ENCODE results near the gene R3HDM2. TPM values are rescaled to one million over a fixed set of nuclear protein-coding genes. Genes with fewer than 3 reads are reported as not detected.

Gene R3HDM2
- polyA plus RNA-seq, 1 donor from 2014 or later: 11.1 TPM

GRCh38 chr12:57235017-57235727, 195.7 kb downstream of the R3HDM2 start:
- H3K4me2 ChIP-seq (ENCODE audit: low read length): no peak overlapping the region
- H3K9me2 ChIP-seq (ENCODE audit: insufficient read depth, low read length): no peaks in the 10 kb centered on the region
- no peaks in the 10 kb centered on the region for H3K9me3 ChIP-seq (ENCODE audit: low read length)
- no peaks in the 10 kb centered on the region for H3K36me3 ChIP-seq (ENCODE audit: insufficient read depth, low read length)
- TF ChIP-seq, protein P1, sequence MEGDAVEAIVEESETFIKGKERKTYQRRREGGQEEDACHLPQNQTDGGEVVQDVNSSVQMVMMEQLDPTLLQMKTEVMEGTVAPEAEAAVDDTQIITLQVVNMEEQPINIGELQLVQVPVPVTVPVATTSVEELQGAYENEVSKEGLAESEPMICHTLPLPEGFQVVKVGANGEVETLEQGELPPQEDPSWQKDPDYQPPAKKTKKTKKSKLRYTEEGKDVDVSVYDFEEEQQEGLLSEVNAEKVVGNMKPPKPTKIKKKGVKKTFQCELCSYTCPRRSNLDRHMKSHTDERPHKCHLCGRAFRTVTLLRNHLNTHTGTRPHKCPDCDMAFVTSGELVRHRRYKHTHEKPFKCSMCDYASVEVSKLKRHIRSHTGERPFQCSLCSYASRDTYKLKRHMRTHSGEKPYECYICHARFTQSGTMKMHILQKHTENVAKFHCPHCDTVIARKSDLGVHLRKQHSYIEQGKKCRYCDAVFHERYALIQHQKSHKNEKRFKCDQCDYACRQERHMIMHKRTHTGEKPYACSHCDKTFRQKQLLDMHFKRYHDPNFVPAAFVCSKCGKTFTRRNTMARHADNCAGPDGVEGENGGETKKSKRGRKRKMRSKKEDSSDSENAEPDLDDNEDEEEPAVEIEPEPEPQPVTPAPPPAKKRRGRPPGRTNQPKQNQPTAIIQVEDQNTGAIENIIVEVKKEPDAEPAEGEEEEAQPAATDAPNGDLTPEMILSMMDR (IDR thresholded peaks at IDR 0.05; ENCODE audit: poor library complexity, severe bottlenecking): no peak
- TF ChIP-seq SMC3 (conservative IDR thresholded peaks at IDR 0.05; ENCODE audit: poor library complexity): no peak
- TF ChIP-seq TAF1 (IDR thresholded peaks at IDR 0.05; ENCODE audit: low read depth): no peak
- TF ChIP-seq, protein P2, sequence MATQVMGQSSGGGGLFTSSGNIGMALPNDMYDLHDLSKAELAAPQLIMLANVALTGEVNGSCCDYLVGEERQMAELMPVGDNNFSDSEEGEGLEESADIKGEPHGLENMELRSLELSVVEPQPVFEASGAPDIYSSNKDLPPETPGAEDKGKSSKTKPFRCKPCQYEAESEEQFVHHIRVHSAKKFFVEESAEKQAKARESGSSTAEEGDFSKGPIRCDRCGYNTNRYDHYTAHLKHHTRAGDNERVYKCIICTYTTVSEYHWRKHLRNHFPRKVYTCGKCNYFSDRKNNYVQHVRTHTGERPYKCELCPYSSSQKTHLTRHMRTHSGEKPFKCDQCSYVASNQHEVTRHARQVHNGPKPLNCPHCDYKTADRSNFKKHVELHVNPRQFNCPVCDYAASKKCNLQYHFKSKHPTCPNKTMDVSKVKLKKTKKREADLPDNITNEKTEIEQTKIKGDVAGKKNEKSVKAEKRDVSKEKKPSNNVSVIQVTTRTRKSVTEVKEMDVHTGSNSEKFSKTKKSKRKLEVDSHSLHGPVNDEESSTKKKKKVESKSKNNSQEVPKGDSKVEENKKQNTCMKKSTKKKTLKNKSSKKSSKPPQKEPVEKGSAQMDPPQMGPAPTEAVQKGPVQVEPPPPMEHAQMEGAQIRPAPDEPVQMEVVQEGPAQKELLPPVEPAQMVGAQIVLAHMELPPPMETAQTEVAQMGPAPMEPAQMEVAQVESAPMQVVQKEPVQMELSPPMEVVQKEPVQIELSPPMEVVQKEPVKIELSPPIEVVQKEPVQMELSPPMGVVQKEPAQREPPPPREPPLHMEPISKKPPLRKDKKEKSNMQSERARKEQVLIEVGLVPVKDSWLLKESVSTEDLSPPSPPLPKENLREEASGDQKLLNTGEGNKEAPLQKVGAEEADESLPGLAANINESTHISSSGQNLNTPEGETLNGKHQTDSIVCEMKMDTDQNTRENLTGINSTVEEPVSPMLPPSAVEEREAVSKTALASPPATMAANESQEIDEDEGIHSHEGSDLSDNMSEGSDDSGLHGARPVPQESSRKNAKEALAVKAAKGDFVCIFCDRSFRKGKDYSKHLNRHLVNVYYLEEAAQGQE (IDR thresholded peaks at IDR 0.05; ENCODE audit: borderline replicate concordance): no peak
- no peak for TF ChIP-seq MXI1 (conservative IDR thresholded peaks at IDR 0.05; ENCODE audit: poor library complexity, severe bottlenecking)
- no peak for TF ChIP-seq RAD21 (conservative IDR thresholded peaks at IDR 0.05)
- TF ChIP-seq POLR2AphosphoS5 (IDR thresholded peaks at IDR 0.05): no peak
- TF ChIP-seq EP300 (conservative IDR thresholded peaks at IDR 0.05; ENCODE audit: poor library complexity, severe bottlenecking): no peak
- no peak for TF ChIP-seq EZH2 (IDR thresholded peaks at IDR 0.05; ENCODE audit: borderline replicate concordance, insufficient read depth, low read length, poor library complexity, severe bottlenecking)
- H4K20me1 ChIP-seq (ENCODE audit: insufficient read depth): no peaks in the 10 kb centered on the region
- peaks cover 39% of the 10 kb centered on the region for H3K27me3 ChIP-seq (ENCODE audit: insufficient read depth, low read depth, low read length)
- H3K27ac ChIP-seq (ENCODE audit: low read length): no peak overlapping the region
- no peaks in the 10 kb centered on the region for H3F3A ChIP-seq (ENCODE audit: insufficient read depth, low read length, poor library complexity, severe bottlenecking)
- no peak overlapping the region for H2AFZ ChIP-seq (ENCODE audit: low read depth, low read length)
- no peak overlapping the region for H3K9ac ChIP-seq (ENCODE audit: low read length)
- no peak overlapping the region for H3K4me3 ChIP-seq (ENCODE audit: low read length)
- H3K79me2 ChIP-seq (replicated peaks; ENCODE audit: insufficient read depth, low read length): no peaks in the 10 kb centered on the region

DNA sequence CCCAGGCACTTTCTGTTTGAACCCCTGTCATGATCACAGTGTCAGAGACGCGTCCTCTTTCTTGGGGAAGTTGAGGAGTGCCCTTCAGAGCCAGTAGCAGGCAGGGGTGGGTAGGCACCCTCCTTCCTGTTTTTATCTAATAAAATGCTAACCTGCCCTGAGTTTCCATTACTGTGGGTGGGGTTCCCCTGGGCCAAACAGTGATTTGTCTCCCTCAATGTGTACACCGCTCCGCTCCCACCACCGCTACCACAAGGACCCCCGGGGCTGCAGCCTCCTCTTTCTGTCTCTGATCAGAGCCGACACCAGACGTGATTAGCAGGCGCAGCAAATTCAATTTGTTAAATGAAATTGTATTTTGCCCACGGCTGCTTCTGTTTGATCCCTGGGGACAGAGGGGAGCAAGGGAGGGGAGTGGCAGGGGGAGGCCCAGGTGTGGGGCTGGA, 196.2 kb downstream of the R3HDM2 start:
- TF ChIP-seq RAD21 (conservative IDR thresholded peaks at IDR 0.05) (no peak), TAF1 (IDR thresholded peaks at IDR 0.05; ENCODE audit: low read depth) (no peak), SMC3 (conservative IDR thresholded peaks at IDR 0.05; ENCODE audit: poor library complexity) (no peak), MXI1 (conservative IDR thresholded peaks at IDR 0.05; ENCODE audit: poor library complexity, severe bottlenecking) (no peak), POLR2AphosphoS5 (IDR thresholded peaks at IDR 0.05) (no peak), EZH2 (IDR thresholded peaks at IDR 0.05; ENCODE audit: borderline replicate concordance, insufficient read depth, low read length, poor library complexity, severe bottlenecking) (no peak), EP300 (conservative IDR thresholded peaks at IDR 0.05; ENCODE audit: poor library complexity, severe bottlenecking) (no peak)
- TF ChIP-seq, protein P2 (IDR thresholded peaks at IDR 0.05; ENCODE audit: borderline replicate concordance): no peak
- TF ChIP-seq, protein P1 (IDR thresholded peaks at IDR 0.05; ENCODE audit: poor library complexity, severe bottlenecking): no peak
- Histone ChIP-seq H4K20me1 (ENCODE audit: insufficient read depth) (no peaks in the 10 kb centered on the region), H3K79me2 (replicated peaks; ENCODE audit: insufficient read depth, low read length) (no peaks in the 10 kb centered on the region)

More for the DNA sequence above, 196.2 kb downstream of the R3HDM2 start:
- no peak overlapping the region for H3K4me2 ChIP-seq (ENCODE audit: low read length)
- no peaks in the 10 kb centered on the region for H3K9me2 ChIP-seq (ENCODE audit: insufficient read depth, low read length)
- no peak overlapping the region for H2AFZ ChIP-seq (ENCODE audit: low read depth, low read length)
- no peaks in the 10 kb centered on the region for H3K36me3 ChIP-seq (ENCODE audit: insufficient read depth, low read length)
- H3K9me3 ChIP-seq (ENCODE audit: low read length): no peaks in the 10 kb centered on the region
- no peak overlapping the region for H3K9ac ChIP-seq (ENCODE audit: low read length)
- no peak overlapping the region for H3K4me3 ChIP-seq (ENCODE audit: low read length)
- H3F3A ChIP-seq (ENCODE audit: insufficient read depth, low read length, poor library complexity, severe bottlenecking): no peaks in the 10 kb centered on the region
- H3K27ac ChIP-seq (ENCODE audit: low read length): no peak overlapping the region
- H3K27me3 ChIP-seq (ENCODE audit: insufficient read depth, low read depth, low read length): peaks cover 39% of the 10 kb centered on the region

All from neural cell (in vitro differentiated cells).